ENCODE measurements around the gene INO80E. TPM values are rescaled to one million over a fixed set of nuclear protein-coding genes. Genes with fewer than 3 reads are reported as not detected.

The INO80E gene
- total RNA-seq (2021), result 94.1 and 101 TPM in 2 replicates
- long read RNA-seq, transcript INO80E-201 (6 exons, 1,489 nt), result minor isoform, 7 of 78 reads
- long read RNA-seq, transcript INO80E-207 (7 exons, 2,103 nt), result major isoform, 32 of 78 reads
- long read RNA-seq, partial matches to known transcripts, result 7 of 78 reads
- long read RNA-seq, other reads (novel, unspliced or antisense), result 29 of 78 reads

GRCh38 chr16:29995911-29996765, at the start of gene INO80E:
INO80E (plus strand) TSS chr16:29996241; CDS start chr16:29996311, 70 bp downstream.
- no peaks in the 10 kb centered on the region for H3K27me3 ChIP-seq (ENCODE audit: insufficient read depth, low read length)

More at GRCh38 chr16:29995911-29996765, at the start of gene INO80E:
- Histone ChIP-seq H3T11ph (ENCODE audit: low read length) (no peak within 1 kb of the TSS), H2BK120ac (ENCODE audit: low read depth, low read length, poor library complexity, severe bottlenecking) (no peak within 1 kb of the TSS), H3K14ac (ENCODE audit: insufficient read depth, low read length) (peak within 1 kb of the TSS; percentile 79), H3K18ac (ENCODE audit: insufficient read length, low read depth, low read length) (peak within 1 kb of the TSS; percentile 78), H3K9ac (ENCODE audit: extremely low read depth, insufficient read length, low read length) (peak within 1 kb of the TSS; percentile 82), H3K23me2 (ENCODE audit: insufficient read length, low read depth, low read length, poor library complexity, severe bottlenecking) (peaks cover 14% of the 10 kb centered on the region), H3K9me3 (ENCODE audit: control insufficient read depth, low read depth, low read length) (no peaks in the 10 kb centered on the region), H3K79me2 (ENCODE audit: insufficient read depth, low read length) (no peaks in the 10 kb centered on the region; the same call in 1 of the 2 replicates), H4K5ac (ENCODE audit: insufficient read length, low read depth, low read length) (no peak within 1 kb of the TSS), H2AK5ac (ENCODE audit: insufficient read length, low read length) (no peak within 1 kb of the TSS), H4K8ac (replicated peaks; ENCODE audit: insufficient read length, low read depth, low read length) (no peak within 1 kb of the TSS), H4K91ac (ENCODE audit: insufficient read length, low read depth, low read length) (no peak within 1 kb of the TSS), H2BK15ac (ENCODE audit: low read depth, low read length) (no peak within 1 kb of the TSS), H3K79me1 (ENCODE audit: insufficient read depth, low read depth, low read length, poor library complexity, severe bottlenecking) (no peaks in the 10 kb centered on the region), H3K4me1 (ENCODE audit: insufficient read depth, low read length) (0 out of 2 replicates have a peak, but pooled peaks cover 2% of the 10 kb centered on the region), H3K23ac (ENCODE audit: insufficient read length, low read depth, low read length) (no peak within 1 kb of the TSS), H3K4me2 (ENCODE audit: insufficient read depth, insufficient read length, low read length) (peak within 1 kb of the TSS; percentile 92), H2BK5ac (ENCODE audit: insufficient read length, low read length) (no peak within 1 kb of the TSS), H2AFZ (ENCODE audit: low read length) (peak within 1 kb of the TSS; percentile 66), H3K4ac (ENCODE audit: low read depth, low read length) (no peak within 1 kb of the TSS), H4K20me1 (ENCODE audit: control insufficient read depth, insufficient read depth, insufficient read length) (no peaks in the 10 kb centered on the region), H3K56ac (ENCODE audit: insufficient read length, low read depth, low read length) (no peak within 1 kb of the TSS), H2BK12ac (ENCODE audit: insufficient read length, low read depth, low read length) (no peak within 1 kb of the TSS), H3K27ac (ENCODE audit: insufficient read length, low read depth, low read length) (no peak within 1 kb of the TSS), H2BK20ac (ENCODE audit: low read depth, low read length, poor library complexity, severe bottlenecking) (no peak within 1 kb of the TSS)
- Mint-ChIP-seq H3K27me3 (ENCODE audit: low read depth) (no peaks in the 10 kb centered on the region; the same call in 1 of the 2 replicates), H3K4me1 (peaks cover 15 to 32% of the 10 kb centered on the region in 2 experiments), H3K4me3 (peak within 1 kb of the TSS; percentile 97 to 98), H3K9me3 (no peaks in the 10 kb centered on the region; a peak in 1 of 5 replicates), H3K36me3 (ENCODE audit: insufficient read depth in 1 of 3, low read depth in 3 of 3) (peaks cover 13 to 50% (median 24%) of the 10 kb centered on the region in 3 experiments), H3K27ac (peak within 1 kb of the TSS; percentile 91 to 99 (median 96))
- WGBS (ENCODE audit: extremely low coverage, insufficient read length, low lambda C conversion rate), result no CpG with 5 or more reads among the region's 65 CpGs
- peak; percentile 98 for DNase-seq
- no peak for TF ChIP-seq CTCF (conservative IDR thresholded peaks at IDR 0.05)
